ENCODE measurements around the gene PSMD11. TPM values are rescaled to one million over a fixed set of nuclear protein-coding genes. Genes with fewer than 3 reads are reported as not detected.
"Not testable (repeated sequence)": the region's sequence is repeated elsewhere in the genome, so short reads cannot be mapped to it uniquely, and the experiment has no call there.

The PSMD11 gene
- polyA plus RNA-seq, 1 of the 3 experiments (the other 2 are of a cell fraction) = 63.1 TPM

DNA sequence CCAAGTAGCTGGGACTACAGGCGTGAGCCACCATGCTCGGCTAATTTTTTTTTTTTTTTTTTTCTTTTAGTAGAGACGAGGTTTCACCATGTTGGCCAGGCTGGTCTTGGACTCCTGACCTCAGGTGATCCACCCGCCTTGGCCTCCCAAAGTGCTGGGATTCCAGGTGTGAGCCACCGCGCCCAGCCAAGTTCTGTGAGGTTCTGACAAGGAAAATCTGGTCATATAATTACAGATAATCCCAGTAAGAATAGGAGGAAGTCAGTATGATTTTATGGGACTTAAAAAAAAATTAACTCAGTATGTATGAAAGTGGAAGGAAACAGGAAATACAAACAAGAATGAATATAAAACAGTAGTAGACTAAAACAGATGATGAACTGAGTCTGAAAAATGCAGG lies 6.1 kb downstream of the PSMD11 start:
- H3K79me2 ChIP-seq (ENCODE audit: insufficient read depth) = peaks cover 100% of the 10 kb centered on the region
- H3K9ac ChIP-seq; H3K27ac ChIP-seq (ENCODE audit: low read depth in 2 of 2, low read length in 1 of 2); H3K9me2 ChIP-seq; H3F3A ChIP-seq (replicated peaks; ENCODE audit: insufficient read depth); H3K9me3 ChIP-seq; H3K4me3 ChIP-seq (ENCODE audit: low read depth in 2 of 2, low read length in 1 of 2); H3K4me2 ChIP-seq; POLR2A ChIA-PET; H3K27me3 ChIP-seq (ENCODE audit: insufficient read depth); DNase-seq; H2AFZ ChIP-seq (ENCODE audit: low read depth): not testable (repeated sequence)
- peaks cover 60% of the 10 kb centered on the region for H4K20me1 ChIP-seq (ENCODE audit: insufficient read depth)
- CTCF ChIA-PET = interaction anchor here (4.4 kb wide), 1 partner anchor 12 kb away, joined by 30 read pairs; no protein-coding TSS in a partner anchor
- peaks cover 70 to 83% of the 10 kb centered on the region in 2 experiments for H3K36me3 ChIP-seq (replicated peaks in 1 of 2; ENCODE audit: control insufficient read depth in 1 of 2, insufficient read depth in 2 of 2, low read length in 1 of 2)
- 98% methylated on average over 6 of the region's 6 CpGs for WGBS (ENCODE audit: low lambda C conversion rate)
- peaks cover 12 to 14% of the 10 kb centered on the region in 2 experiments; a peak in 3 of 4 replicates for H3K4me1 ChIP-seq (ENCODE audit: control insufficient read depth in 1 of 2, insufficient read depth in 2 of 2, low read depth in 1 of 2, low read length in 1 of 2)

DNA sequence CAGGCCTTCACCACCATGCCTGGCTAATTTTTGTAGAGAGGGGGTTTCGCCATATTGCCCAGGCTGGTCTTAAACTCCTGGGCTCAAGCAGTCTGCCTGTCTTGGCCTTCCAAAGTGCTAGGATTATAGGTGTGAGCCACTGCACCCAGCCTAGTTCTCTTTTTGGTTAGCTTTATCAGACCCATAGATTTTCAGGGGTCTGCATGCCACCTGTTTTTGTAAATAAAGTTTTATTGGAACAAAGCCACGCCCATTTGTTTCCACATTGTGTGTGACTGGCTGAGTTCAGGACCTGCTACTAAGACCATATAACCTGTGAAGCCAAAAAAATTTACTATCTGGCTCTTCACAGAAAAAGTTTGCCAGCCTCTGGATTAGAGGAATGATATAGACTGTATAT lies 7.6 kb downstream of the PSMD11 start:
- Histone ChIP-seq H3K27ac (ENCODE audit: low read depth in 2 of 2, low read length in 1 of 2) (no peak overlapping the region), H2AFZ (ENCODE audit: low read depth) (no peak overlapping the region), H3K79me2 (ENCODE audit: insufficient read depth) (peaks cover 100% of the 10 kb centered on the region), H3K9ac (no peak overlapping the region), H3K9me3 (no peaks in the 10 kb centered on the region), H3K4me2 (no peak overlapping the region), H4K20me1 (ENCODE audit: insufficient read depth) (peaks cover 46% of the 10 kb centered on the region), H3K36me3 (replicated peaks in 1 of 2; ENCODE audit: control insufficient read depth in 1 of 2, insufficient read depth in 2 of 2, low read length in 1 of 2) (peaks cover 70 to 89% of the 10 kb centered on the region in 2 experiments), H3K4me3 (ENCODE audit: low read depth in 2 of 2, low read length in 1 of 2) (no peak overlapping the region), H3K27me3 (ENCODE audit: insufficient read depth) (no peaks in the 10 kb centered on the region), H3K4me1 (ENCODE audit: control insufficient read depth in 1 of 2, insufficient read depth in 2 of 2, low read depth in 1 of 2, low read length in 1 of 2) (peaks cover under 1 to 5% of the 10 kb centered on the region in 2 experiments; a peak in 3 of 4 replicates), H3K9me2 (no peaks in the 10 kb centered on the region), H3F3A (replicated peaks; ENCODE audit: insufficient read depth) (peaks cover 7% of the 10 kb centered on the region)
- TF ChIP-seq, protein P1, sequence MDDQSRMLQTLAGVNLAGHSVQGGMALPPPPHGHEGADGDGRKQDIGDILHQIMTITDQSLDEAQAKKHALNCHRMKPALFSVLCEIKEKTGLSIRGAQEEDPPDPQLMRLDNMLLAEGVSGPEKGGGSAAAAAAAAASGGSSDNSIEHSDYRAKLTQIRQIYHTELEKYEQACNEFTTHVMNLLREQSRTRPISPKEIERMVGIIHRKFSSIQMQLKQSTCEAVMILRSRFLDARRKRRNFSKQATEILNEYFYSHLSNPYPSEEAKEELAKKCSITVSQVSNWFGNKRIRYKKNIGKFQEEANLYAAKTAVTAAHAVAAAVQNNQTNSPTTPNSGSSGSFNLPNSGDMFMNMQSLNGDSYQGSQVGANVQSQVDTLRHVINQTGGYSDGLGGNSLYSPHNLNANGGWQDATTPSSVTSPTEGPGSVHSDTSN (IDR thresholded peaks at IDR 0.05) = no peak
- TF ChIP-seq RFX5 (IDR thresholded peaks at IDR 0.05; ENCODE audit: low read length) (no peak), EP300 (IDR thresholded peaks at IDR 0.05; ENCODE audit: borderline replicate concordance in 1 of 2, low read depth in 1 of 2, low read length in 1 of 2) (no peak), CHD2 (IDR thresholded peaks at IDR 0.05; ENCODE audit: low read length, partially characterized antibody) (no peak), GATA2 (CRISPR knock-in tag; IDR thresholded peaks at IDR 0.05) (no peak), JUND (IDR thresholded peaks at IDR 0.05) (no peak), SMC3 (IDR thresholded peaks at IDR 0.05; ENCODE audit: low read depth, low read length) (no peak), GABPA (IDR thresholded peaks at IDR 0.05; ENCODE audit: low read depth) (no peak), TCF12 (IDR thresholded peaks at IDR 0.05) (no peak), MXI1 (IDR thresholded peaks at IDR 0.05; ENCODE audit: low read depth, low read length) (no peak), NRF1 (IDR thresholded peaks at IDR 0.05; ENCODE audit: low read depth, low read length) (no peak), RCOR1 (IDR thresholded peaks at IDR 0.05; ENCODE audit: low read length) (no peak), POLR2AphosphoS5 (IDR thresholded peaks at IDR 0.05; ENCODE audit: low read depth, low read length) (no peak)
- TF ChIP-seq, protein P2, sequence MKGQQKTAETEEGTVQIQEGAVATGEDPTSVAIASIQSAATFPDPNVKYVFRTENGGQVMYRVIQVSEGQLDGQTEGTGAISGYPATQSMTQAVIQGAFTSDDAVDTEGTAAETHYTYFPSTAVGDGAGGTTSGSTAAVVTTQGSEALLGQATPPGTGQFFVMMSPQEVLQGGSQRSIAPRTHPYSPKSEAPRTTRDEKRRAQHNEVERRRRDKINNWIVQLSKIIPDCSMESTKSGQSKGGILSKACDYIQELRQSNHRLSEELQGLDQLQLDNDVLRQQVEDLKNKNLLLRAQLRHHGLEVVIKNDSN (IDR thresholded peaks at IDR 0.05; ENCODE audit: borderline replicate concordance, low read depth) = no peak
- TF ChIP-seq, protein P3, sequence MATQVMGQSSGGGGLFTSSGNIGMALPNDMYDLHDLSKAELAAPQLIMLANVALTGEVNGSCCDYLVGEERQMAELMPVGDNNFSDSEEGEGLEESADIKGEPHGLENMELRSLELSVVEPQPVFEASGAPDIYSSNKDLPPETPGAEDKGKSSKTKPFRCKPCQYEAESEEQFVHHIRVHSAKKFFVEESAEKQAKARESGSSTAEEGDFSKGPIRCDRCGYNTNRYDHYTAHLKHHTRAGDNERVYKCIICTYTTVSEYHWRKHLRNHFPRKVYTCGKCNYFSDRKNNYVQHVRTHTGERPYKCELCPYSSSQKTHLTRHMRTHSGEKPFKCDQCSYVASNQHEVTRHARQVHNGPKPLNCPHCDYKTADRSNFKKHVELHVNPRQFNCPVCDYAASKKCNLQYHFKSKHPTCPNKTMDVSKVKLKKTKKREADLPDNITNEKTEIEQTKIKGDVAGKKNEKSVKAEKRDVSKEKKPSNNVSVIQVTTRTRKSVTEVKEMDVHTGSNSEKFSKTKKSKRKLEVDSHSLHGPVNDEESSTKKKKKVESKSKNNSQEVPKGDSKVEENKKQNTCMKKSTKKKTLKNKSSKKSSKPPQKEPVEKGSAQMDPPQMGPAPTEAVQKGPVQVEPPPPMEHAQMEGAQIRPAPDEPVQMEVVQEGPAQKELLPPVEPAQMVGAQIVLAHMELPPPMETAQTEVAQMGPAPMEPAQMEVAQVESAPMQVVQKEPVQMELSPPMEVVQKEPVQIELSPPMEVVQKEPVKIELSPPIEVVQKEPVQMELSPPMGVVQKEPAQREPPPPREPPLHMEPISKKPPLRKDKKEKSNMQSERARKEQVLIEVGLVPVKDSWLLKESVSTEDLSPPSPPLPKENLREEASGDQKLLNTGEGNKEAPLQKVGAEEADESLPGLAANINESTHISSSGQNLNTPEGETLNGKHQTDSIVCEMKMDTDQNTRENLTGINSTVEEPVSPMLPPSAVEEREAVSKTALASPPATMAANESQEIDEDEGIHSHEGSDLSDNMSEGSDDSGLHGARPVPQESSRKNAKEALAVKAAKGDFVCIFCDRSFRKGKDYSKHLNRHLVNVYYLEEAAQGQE (IDR thresholded peaks at IDR 0.05; ENCODE audit: low read depth, low read length) = no peak
- TF ChIP-seq, protein P4, sequence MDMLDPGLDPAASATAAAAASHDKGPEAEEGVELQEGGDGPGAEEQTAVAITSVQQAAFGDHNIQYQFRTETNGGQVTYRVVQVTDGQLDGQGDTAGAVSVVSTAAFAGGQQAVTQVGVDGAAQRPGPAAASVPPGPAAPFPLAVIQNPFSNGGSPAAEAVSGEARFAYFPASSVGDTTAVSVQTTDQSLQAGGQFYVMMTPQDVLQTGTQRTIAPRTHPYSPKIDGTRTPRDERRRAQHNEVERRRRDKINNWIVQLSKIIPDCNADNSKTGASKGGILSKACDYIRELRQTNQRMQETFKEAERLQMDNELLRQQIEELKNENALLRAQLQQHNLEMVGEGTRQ (IDR thresholded peaks at IDR 0.05; ENCODE audit: borderline replicate concordance, low read depth, low read length) = no peak
- ChIA-PET POLR2A (no interaction called here), CTCF (interaction anchor here (4.4 kb wide), 1 partner anchor 11 kb away, joined by 30 read pairs; no protein-coding TSS in a partner anchor)
- WGBS (ENCODE audit: low lambda C conversion rate) = 87% methylated on average over 1 of the region's 2 CpGs
- DNase-seq = no peak

Measured in SK-N-SH (cell line).